Mesothelial cell of epicardium (in vitro differentiated cells): ENCODE data around the gene PLEKHG7. TPM values are rescaled to one million over a fixed set of nuclear protein-coding genes. Genes with fewer than 3 reads are reported as not detected.

Experiments
- DNase-seq, 2 experiments: peaks; one replicate each; pipeline ENCODE4 v3.0.0; 2021; ENCODE audit warnings: low spot score in 2 of 2; ENCODE audit not compliant: unreplicated experiment in 2 of 2
- H3K27ac Mint-ChIP-seq: 2 replicates; pipeline ENCODE4 v1.8.0; 2021; ENCODE audit warnings: mixed read lengths
- H3K27me3 Mint-ChIP-seq: 2 replicates; pipeline ENCODE4 v1.8.0; 2021; ENCODE audit warnings: low read depth, mixed read lengths
- H3K36me3 Mint-ChIP-seq: 2 replicates; pipeline ENCODE4 v1.8.0; 2021; ENCODE audit warnings: mixed read lengths
- H3K4me1 Mint-ChIP-seq: 2 replicates; pipeline ENCODE4 v1.8.0; 2021; ENCODE audit warnings: mixed read lengths
- H3K4me3 Mint-ChIP-seq: 2 replicates; pipeline ENCODE4 v1.8.0; 2021; ENCODE audit warnings: mild to moderate bottlenecking, moderate library complexity, mixed read lengths
- H3K9me3 Mint-ChIP-seq: 2 replicates; pipeline ENCODE4 v1.8.0; 2021; ENCODE audit warnings: mixed read lengths
- total RNA-seq: library from RNA; stranded (reverse); gene quantifications from 3 replicates; pipeline ENCODE4 v1.2.1, GENCODE V29; 2021
- TF ChIP-seq, protein P1 (sequence below): fragments of 200-600 bp; sonication (generic); IDR thresholded peaks from one replicate; pipeline ENCODE4 v1.5.0; 2021; ENCODE audit warnings: antibody characterized with exemption; ENCODE audit not compliant: unreplicated experiment

Gene PLEKHG7
- total RNA-seq, 1 donor from 2014 or later, result not detected

DNA sequence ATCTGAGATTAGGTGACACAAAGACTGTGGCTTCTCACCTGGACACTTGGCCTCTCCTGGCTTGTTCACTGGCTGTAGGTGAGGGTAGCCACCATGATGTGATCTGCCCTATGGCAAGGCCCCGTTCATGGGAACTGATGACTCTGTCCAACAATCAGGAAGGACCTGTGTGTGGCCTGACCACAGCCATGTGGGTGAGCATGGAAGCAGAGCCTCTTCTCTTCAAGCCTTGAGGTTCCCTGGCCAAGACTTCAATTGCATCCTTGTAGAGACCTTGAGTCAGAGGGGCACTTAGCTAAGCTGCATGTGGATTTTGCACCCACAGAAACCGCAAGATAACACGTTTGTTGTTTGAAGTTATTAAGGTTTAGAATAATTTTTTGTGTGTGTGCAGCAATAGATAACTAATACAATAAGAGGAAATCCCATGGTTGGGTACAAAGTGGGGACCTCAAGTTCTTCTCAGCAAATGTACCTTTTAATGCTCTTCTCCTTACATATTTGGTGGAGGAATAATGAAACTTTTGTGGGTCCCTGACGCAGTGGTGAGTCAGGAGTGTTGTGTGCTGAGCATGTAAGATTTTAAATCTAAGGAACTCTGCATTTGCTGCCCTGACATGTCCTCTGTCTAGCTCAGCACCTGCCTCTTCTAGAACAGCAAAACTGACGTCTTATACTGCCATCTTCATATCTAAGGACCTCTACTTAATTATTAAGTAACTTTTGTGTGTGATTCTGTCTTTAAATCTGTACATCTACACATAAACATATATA lies 27.5 kb upstream of the PLEKHG7 start:
- no peak overlapping the region for H3K4me3 Mint-ChIP-seq
- no peaks in the 10 kb centered on the region for H3K4me1 Mint-ChIP-seq
- peaks cover under 1% of the 10 kb centered on the region for H3K27me3 Mint-ChIP-seq
- H3K27ac Mint-ChIP-seq, result no peak overlapping the region
- no peaks in the 10 kb centered on the region for H3K9me3 Mint-ChIP-seq
- H3K36me3 Mint-ChIP-seq, result no peaks in the 10 kb centered on the region
- DNase-seq, result no peak
- TF ChIP-seq, protein P1, sequence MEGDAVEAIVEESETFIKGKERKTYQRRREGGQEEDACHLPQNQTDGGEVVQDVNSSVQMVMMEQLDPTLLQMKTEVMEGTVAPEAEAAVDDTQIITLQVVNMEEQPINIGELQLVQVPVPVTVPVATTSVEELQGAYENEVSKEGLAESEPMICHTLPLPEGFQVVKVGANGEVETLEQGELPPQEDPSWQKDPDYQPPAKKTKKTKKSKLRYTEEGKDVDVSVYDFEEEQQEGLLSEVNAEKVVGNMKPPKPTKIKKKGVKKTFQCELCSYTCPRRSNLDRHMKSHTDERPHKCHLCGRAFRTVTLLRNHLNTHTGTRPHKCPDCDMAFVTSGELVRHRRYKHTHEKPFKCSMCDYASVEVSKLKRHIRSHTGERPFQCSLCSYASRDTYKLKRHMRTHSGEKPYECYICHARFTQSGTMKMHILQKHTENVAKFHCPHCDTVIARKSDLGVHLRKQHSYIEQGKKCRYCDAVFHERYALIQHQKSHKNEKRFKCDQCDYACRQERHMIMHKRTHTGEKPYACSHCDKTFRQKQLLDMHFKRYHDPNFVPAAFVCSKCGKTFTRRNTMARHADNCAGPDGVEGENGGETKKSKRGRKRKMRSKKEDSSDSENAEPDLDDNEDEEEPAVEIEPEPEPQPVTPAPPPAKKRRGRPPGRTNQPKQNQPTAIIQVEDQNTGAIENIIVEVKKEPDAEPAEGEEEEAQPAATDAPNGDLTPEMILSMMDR, result no peak

DNA sequence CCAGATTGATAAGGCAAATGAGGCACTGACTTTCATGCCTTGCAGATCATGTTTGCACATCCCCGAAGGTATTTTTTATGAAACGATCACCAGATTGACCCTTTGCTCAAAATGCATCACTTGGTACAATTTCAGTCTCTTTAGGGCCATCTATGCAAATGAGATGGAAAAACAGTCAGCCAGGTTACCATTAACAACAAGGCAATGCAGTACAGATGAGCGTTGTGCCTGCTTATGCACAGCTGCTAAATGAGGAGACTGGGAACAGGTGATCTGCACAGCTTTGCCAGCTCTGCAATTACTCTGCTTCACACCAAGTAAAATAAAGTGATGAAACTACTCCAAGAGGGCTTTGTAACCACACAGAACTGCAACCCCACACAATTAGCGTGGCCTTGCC lies 26.1 kb upstream of the PLEKHG7 start:
- Mint-ChIP-seq H3K27me3 (no peaks in the 10 kb centered on the region), H3K9me3 (no peaks in the 10 kb centered on the region), H3K4me3 (no peak overlapping the region), H3K4me1 (no peaks in the 10 kb centered on the region), H3K27ac (no peak overlapping the region), H3K36me3 (no peaks in the 10 kb centered on the region)
- TF ChIP-seq, protein P1, result no peak
- no peak for DNase-seq

DNA sequence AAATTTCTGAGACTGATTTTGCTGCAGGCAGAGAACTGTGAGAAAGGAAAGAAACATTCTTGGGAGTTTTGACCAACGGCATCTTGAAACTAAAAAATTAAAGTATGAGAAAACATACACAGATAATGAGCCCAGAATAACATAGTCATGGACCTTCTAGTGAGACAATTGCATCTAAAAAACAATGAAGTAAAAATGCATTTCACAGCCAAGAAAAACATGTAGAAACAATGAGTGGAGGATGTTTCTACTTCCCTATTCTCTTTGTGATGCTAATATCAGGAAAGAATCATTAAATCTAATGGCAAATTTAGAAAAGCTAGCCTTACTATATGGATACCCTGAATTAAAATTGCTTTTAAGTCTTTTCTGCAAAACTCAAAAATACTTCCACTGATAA lies 12.2 kb upstream of the PLEKHG7 start:
- no peak for DNase-seq
- peaks cover 23% of the 10 kb centered on the region for H3K9me3 Mint-ChIP-seq
- H3K27me3 Mint-ChIP-seq, result no peaks in the 10 kb centered on the region
- no peaks in the 10 kb centered on the region for H3K4me1 Mint-ChIP-seq
- no peak overlapping the region for H3K4me3 Mint-ChIP-seq
- no peaks in the 10 kb centered on the region for H3K36me3 Mint-ChIP-seq
- TF ChIP-seq, protein P1, result no peak
- H3K27ac Mint-ChIP-seq, result no peak overlapping the region

DNA sequence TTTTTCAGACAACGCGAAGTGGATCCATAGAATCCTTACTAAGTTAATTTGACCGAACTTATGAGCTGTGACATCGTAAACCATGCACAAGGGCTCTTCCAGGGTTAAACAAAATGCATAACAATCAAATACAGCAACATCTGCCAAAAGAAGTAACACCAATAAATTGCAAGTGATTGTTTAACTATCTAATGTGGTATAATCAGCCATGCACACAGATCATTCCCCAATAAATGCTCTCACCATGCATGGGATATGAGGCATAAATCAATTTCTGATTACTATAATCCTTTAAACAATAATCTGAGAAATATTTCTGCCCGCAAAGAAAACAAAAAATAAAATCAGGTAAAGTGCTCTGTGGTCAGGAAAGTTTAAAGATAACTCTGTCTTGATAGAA lies 7.7 kb upstream of the PLEKHG7 start:
- Mint-ChIP-seq H3K4me1 (no peaks in the 10 kb centered on the region), H3K4me3 (no peak overlapping the region), H3K27ac (no peak overlapping the region), H3K36me3 (no peaks in the 10 kb centered on the region), H3K9me3 (peaks cover 30% of the 10 kb centered on the region), H3K27me3 (no peaks in the 10 kb centered on the region)
- TF ChIP-seq, protein P1, result no peak
- DNase-seq, result no peak

DNA sequence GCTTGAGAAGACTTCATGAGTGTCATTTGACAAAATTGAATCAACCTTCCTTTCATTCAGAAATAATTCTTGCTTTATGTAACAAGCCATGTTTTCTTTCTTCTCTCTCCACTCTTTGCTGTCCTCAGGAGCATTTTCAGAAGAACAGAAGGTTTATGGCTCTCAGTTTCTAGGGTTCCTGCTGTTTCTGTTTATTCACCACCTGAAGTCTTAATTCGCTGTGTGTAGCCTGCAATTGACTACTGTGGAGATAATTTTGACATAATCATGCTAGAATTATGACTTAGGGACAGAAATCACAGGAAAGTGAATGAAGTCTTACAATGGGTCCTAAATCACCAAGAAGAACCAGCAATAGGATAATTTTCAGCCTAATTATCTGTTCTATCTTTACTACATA lies 7.2 kb upstream of the PLEKHG7 start:
- H3K36me3 Mint-ChIP-seq, result no peaks in the 10 kb centered on the region
- TF ChIP-seq, protein P1, result no peak
- H3K27ac Mint-ChIP-seq, result no peak overlapping the region
- DNase-seq, result no peak
- peaks cover 30% of the 10 kb centered on the region for H3K9me3 Mint-ChIP-seq
- H3K4me3 Mint-ChIP-seq, result no peak overlapping the region
- H3K4me1 Mint-ChIP-seq, result no peaks in the 10 kb centered on the region
- no peaks in the 10 kb centered on the region for H3K27me3 Mint-ChIP-seq
